GM19023 (cell line): ENCODE results near the gene CFAP77.

ENCODE experiments used
- ATAC-seq: cut with Tn5 transposase; IDR thresholded peaks from one replicate; pipeline ENCODE4 v1.9.1; 2021; ENCODE audit warnings: mild to moderate bottlenecking, moderate library complexity; ENCODE audit not compliant: unreplicated experiment

CFAP77 gene

GRCh38 chr9:132572921-132573320, 162.9 kb downstream of the CFAP77 start:
- no peak for ATAC-seq

GRCh38 chr9:132575005-132575609, 165.1 kb downstream of the CFAP77 start:
- no peak for ATAC-seq

- no peak for ATAC-seq
These were observed 165.8 kb downstream of the CFAP77 start for GRCh38 chr9:132575811-132576210.

- no peak for ATAC-seq
These were observed 167.1 kb downstream of the CFAP77 start for GRCh38 chr9:132577119-132577518.

- ATAC-seq: no peak
These were observed 168.4 kb downstream of the CFAP77 start for GRCh38 chr9:132578367-132578932.

GRCh38 chr9:132579427-132579798, 169.4 kb downstream of the CFAP77 start:
- ATAC-seq: no peak

GRCh38 chr9:132582276-132582785, 172.3 kb downstream of the CFAP77 start, which contains the start of gene BARHL1:
TSS of gene BARHL1 (plus strand) at chr9:132582606. CDS start at chr9:132582798, 192 bp downstream.
- no peak for ATAC-seq

GRCh38 chr9:132582786-132583583, 173.0 kb downstream of the CFAP77 start:
- ATAC-seq: no peak

GRCh38 chr9:132583584-132584304, 173.7 kb downstream of the CFAP77 start:
- ATAC-seq: no peak

GRCh38 chr9:132584601-132585560, 174.9 kb downstream of the CFAP77 start:
- ATAC-seq: no peak

- ATAC-seq: no peak
These were observed 176.2 kb downstream of the CFAP77 start for GRCh38 chr9:132585954-132586829.

GRCh38 chr9:132586830-132587591, 177.0 kb downstream of the CFAP77 start:
- ATAC-seq: no peak

- no peak for ATAC-seq
These were observed 177.6 kb downstream of the CFAP77 start for GRCh38 chr9:132587592-132587955.

- no peak for ATAC-seq
These were observed 178.1 kb downstream of the CFAP77 start for GRCh38 chr9:132588098-132588497.

- ATAC-seq: no peak
These were observed 178.6 kb downstream of the CFAP77 start for GRCh38 chr9:132588501-132589147.

GRCh38 chr9:132589148-132590036, 179.4 kb downstream of the CFAP77 start:
- no peak for ATAC-seq

GRCh38 chr9:132590037-132590317, 180.0 kb downstream of the CFAP77 start:
- ATAC-seq: no peak
